Erythroblast (primary cell): ENCODE measurements around the gene LDAF1.
"Not testable (repeated sequence)": the region's sequence is repeated elsewhere in the genome, so short reads cannot be mapped to it uniquely, and the experiment has no call there.

Experiments used
- DNase-seq, 2 experiments: peaks; one replicate each; lab custom pipeline; 2025; lab: John Stamatoyannopoulos, UW
- GATA1 ChIP-seq: IDR thresholded peaks from 2 replicates; pipeline ENCODE4 v1.6.1; 2011; ENCODE audit warnings: low read depth, mild to moderate bottlenecking, control low read depth, low read length, moderate library complexity
- POLR2A ChIP-seq: IDR thresholded peaks from 2 replicates; pipeline ENCODE4 v1.6.1; 2011; ENCODE audit warnings: mild to moderate bottlenecking, low read length

The LDAF1 gene

DNA sequence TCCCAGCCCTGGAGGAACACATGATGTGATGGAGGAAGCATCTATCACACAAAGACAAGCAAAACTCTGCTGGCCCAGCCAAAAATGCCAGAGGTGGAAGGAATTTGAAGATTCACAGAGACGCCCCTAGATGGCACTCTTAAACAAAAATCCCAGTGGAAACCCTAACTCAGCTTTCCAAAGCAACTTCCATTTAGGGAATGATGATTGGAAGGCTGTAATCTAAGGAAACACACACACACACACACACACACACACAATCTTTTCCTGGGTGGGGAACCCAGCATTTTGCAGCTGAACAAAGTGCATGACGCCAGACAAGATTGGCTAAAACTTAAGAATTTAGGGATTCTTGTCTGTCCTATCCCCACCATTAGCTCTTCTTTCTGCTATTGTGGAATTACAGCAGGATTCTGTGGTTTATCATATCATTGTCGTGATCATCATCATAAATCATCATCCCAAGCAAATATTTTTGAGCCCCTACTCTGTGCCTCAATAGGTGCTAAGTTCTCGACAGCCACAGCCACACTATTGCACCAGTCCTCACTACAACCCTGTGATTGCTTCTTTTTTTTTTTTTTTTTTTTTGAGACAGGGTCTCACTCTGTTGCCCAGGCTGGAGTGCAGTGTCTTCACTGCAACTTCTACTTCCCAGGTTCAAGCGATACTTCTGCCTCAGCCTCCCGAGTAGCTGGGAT, 1.6 kb upstream of the LDAF1 start:
- no peak for TF ChIP-seq GATA1
- no peak for TF ChIP-seq POLR2A
- DNase-seq: peak; percentile 38 to 67

DNA sequence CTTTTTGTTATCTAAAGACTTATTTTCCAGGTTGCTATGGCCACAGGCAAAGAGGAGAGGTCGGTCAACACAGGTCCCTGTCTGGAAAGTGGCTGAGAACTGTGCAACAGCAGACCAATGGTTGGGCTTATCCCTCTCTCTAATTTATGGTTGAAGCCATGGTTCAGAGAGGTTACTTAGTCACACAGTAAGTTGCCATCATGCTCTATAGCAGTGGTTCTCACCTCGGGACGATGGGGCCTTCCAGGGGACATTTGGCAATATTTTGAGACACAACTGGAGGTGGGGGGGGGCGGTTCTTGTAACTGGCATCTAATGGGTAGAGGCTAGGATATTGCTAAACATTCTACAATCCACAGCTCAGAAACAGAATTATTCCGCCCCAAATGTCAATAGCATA, 842 bp upstream of the LDAF1 start:
- no peak for DNase-seq
- TF ChIP-seq GATA1: no peak
- TF ChIP-seq POLR2A: no peak

DNA sequence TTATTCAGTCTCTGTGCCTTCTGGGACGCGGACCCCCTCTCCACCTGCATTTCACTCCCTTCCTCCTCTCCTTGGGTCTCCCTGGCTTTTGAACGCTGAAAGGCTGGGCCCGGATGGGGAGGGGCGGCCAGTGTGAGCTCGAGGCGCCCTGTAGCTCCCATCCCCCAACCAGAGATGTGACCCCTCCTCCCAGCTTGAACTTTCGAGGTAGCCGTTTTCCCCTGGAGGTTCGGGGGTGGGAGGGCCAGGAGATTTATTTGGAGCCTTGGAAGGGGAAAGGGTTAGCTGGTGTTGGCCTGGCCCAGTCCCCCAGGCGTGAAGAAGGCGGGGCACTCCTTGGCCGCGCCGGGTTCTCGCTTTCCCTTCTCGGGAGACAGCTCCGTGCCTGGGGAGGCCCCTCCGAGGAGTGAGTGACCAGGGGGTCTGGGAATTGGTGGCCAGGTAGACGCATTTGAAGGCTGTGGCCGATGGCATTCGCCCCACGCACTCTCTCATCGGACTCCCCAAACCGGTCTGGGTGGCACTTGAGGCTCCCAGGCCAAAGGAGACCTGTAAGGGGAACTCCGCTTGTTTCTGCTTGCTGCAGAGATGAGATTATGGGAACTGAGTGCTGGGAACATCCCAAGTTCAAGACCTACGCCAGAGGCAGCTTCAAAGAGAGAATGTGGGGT, 942 bp downstream of the LDAF1 start:
- peak; percentile 16 to 31 for DNase-seq
- TF ChIP-seq GATA1 (no peak), POLR2A (no peak)

DNA sequence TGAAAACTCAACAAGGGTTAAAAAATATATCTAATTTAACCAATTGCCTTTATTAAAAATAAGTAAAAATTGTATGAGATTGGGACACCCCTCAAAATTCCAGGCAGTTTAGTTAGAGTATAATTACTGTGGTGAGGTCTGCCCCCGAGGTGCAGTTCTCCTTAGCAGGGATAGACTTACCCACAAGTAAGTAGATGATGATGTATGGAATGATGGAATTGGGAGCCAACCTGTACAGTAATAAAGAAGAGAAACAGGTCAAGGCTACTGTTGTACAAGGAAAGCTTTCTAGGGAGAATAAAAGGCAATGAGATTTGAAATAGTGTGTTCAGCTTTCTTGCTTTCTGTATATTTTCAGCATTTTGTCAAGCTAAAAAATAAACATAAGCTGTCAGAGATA, 1.8 kb downstream of the LDAF1 start:
- TF ChIP-seq POLR2A: no peak
- TF ChIP-seq GATA1: no peak
- DNase-seq: no peak

DNA sequence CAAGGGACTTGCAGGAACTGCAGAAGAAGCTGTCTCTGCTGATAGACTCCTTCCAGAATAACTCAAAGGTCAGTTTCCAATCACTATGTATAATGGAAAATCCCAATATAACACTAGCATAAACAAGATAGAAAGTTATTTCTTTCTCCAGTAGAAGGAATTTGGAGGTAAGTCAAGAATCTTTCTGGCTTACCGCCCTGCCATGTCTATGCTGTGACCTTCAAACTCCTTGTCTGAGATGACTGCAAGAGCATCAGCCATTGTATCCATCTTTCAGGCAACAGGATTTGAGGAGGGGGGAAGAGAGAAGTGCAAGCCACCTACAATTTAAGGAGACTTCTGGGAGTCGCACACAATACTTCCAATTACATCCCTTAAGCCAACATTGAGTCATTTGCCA, 2.7 kb downstream of the LDAF1 start:
- TF ChIP-seq POLR2A: no peak
- TF ChIP-seq GATA1: no peak
- no peak for DNase-seq

DNA sequence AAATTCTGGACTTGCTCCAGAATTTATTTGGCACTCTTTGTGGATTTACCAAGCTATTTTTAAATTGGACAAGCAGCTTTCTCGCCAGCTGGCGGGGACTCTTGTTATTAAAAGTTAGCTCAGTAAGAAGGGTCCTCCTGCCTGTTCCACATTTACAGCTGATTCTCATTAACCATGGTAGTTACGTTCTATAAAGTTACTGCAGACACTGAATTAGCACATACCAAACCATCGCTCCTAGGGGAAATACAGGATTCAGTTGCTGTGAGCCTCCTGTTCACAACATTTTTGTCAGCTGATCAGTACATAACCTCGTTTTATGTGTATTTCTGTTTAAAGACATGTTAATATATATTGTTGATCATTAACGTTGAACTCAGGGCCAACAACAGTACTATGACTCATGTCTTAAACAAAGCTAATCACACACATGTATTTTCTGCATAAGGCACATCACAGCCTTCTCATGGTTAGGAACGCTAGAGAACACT, 4.2 kb downstream of the LDAF1 start:
- no peak for DNase-seq
- TF ChIP-seq POLR2A (no peak), GATA1 (no peak)

DNA sequence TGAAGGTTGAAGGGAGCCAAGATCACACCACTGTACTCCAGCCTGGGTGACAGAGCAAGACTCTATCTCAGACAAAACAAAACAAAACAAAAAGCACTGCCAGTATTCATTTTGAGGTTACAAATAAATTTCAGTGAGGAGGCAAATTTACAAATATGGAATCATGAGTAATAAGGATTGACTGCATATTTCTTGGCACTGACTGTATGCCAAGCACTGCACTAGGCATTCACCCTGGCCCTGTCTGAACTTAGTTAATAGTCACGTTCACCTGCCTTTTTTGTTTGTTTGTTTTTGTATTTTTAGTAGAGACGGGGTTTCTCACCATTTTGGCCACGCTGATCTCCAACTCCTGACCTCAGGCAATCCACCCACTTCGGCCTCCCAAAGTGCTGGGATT, 5.1 kb downstream of the LDAF1 start:
- TF ChIP-seq GATA1: no peak
- no peak for TF ChIP-seq POLR2A
- DNase-seq: no peak

DNA sequence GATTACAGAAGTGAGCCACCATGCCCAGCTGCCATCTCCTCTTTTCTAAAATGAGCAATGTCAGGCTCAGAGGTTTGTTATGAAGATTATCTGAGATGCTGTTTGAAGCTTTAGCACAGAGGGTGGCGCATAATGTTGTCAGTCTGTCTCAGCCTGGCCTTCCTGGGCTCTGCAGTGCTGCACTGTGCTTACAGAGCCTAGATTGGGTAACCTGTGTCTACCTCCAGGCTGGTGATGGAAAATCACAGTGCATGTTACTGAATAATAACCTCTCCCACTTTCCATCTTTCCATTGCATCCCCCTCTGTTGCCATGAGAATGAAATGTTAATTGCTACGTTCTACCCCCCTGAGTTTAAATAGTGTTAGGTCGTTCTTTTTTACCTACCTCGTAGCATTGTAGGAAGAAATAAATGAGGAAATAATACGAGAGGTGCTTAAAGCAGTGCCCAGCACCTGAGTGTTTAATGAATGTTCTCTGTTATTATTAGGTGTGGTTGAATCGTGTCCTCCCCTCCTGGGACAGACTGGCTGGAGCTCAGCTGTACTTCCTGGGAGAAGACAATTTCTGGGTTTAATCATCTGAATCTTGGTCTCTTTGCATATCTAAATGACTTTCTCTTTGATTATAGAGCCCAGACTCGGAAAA, 6.2 kb downstream of the LDAF1 start:
- TF ChIP-seq POLR2A: no peak
- TF ChIP-seq GATA1: no peak
- no peak for DNase-seq

DNA sequence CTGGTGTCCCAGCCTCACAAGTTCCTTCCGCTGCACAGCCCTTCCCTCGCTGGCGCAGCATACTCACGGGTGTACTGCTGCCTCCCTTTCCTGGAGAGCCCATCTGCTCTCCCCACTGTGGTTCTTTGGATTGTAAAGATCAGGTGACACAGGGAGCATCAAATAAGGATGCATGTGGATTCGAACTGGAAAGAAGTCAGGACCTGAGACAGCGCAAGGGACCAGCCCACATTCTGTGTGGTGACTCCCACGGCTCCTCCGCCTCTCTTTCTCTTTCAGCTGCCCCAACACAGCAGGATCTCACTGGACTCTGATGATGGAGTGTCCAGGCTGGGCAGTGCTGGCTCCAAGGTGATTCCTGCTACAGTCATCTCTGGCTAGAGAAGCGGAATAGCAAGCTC, 8.1 kb downstream of the LDAF1 start:
- no peak for TF ChIP-seq POLR2A
- no peak for DNase-seq

DNA sequence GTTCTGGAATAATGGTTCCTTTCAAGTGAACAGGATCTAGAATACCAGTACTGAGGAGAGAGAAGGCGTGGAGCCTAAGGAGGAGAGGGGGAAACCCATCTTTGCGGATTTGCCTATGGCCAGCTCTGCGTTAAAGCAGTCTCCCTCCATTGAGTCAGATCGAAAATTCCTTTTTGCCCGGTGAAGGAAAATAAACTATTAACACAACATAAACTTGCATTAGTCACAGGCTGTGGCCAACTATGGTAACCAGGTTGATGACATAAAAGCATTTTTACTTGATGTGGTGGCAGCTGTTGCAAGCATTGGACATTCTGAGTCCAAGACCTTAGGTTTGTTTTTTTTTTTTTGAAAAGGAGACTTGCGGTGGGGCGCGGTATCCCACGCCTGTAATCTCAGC, 8.9 kb downstream of the LDAF1 start:
- TF ChIP-seq GATA1 (no peak), POLR2A (no peak)
- DNase-seq: no peak

DNA sequence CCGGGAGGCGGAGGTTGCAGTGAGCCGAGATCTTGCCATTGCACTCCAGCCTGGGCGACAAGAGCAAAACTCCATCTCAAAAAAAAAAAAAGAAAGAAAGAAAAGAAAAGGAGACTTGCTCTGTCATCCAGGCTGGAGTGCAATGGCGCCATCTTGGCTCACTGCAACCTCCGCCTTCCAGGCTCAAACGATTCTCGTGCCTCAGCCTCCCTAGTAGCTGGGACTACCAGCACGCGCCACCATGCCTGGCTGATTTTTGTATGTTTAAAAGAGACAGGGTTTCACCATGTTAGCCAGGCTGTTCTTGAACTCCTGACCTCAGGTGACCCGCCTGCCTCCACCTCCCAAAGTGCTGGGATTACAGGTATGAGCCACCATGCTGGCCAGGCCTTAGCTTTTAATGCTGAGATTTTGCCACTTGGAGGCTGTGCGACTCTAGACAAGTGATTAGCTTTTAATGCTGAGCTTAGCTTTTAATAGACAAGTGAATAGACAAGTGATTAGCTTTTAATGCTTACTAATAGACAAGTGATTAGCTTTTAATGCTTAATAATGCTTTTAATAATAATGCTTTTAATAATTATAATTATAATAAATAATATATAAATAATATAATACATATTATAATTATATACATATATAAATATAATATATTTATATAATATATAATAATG, 9.6 kb downstream of the LDAF1 start:
- TF ChIP-seq POLR2A: no peak
- TF ChIP-seq GATA1: no peak
- DNase-seq: no peak

DNA sequence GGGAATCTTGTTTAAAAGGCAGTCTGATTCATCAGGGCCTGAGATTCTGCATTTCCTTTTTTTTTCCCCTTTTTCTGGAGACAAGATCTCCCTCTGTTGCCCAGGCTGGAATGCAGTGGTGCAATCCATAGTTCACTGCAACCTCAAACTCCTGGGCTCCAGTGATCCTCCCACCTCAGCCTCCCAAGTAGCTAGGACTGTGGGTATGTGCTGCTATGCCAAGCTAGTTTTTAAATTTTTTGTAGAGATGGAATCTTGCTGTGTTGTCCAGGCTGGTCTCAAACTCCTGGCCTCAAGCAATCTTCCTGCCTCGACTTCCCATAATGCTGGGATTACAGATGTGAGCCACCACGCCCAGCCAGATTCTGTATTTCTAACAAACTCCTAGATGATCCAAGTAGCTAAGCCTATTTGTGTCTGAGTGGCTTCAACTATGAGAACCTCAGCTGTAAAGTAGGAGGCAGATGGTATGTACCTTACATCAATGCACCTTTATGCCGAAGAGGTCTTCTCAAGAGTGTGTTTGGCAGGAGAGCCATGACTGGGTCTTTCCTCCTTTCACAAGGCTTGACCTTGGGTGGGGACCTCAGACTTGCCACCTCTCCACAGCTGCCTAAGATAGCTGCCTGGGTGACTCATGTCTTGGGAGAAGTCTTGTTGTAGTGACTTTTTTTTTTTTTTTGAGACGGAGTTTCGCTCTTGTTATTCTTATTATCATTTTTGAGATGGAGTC, 10.9 kb downstream of the LDAF1 start:
- peak; percentile 56 to 73 for DNase-seq
- no peak for TF ChIP-seq GATA1
- no peak for TF ChIP-seq POLR2A

DNA sequence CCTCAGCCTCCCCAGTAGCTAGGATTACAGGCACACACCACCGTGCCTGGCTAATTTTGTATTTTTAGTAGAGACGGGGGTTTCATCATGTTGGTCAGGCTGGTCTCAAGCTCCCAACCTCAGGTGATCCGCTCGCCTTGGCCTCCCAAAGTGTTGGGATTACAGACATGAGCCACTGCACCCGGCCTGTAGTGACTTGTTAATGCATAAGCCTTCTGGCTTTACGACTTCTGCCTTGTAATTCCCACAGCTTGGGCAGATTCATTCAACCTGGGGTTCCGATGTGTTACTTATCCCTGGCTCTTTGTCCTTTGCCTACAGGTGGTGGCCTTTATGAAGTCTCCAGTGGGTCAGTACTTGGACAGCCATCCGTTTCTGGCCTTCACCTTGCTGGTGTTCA, 11.6 kb downstream of the LDAF1 start:
- not testable (repeated sequence) for DNase-seq

DNA sequence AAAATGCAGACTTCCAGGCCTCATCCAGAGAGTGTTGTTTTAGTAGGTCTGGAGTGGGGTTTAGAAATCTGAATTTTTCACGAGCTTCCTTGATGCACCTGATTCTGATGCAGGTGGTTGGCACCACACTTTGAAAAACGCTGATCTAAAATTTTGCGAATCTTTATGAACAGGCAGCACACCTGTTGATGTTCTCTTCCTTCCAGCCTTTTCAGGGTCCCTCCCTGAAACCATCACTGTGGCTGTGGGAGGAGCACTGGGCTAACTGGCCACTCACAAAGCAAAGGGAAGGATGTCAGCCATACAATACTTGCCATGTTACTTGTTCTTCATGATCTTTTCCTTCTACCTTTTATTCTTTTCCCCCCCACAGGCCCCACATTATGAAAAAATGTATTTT, 14.2 kb downstream of the LDAF1 start:
- TF ChIP-seq POLR2A (no peak), GATA1 (no peak)
- DNase-seq: no peak
